ENCODE data around the gene CXADR.
"Not testable (repeated sequence)": the region's sequence is repeated elsewhere in the genome, so short reads cannot be mapped to it uniquely, and the experiment has no call there.

- TF ChIP-seq, protein P1, sequence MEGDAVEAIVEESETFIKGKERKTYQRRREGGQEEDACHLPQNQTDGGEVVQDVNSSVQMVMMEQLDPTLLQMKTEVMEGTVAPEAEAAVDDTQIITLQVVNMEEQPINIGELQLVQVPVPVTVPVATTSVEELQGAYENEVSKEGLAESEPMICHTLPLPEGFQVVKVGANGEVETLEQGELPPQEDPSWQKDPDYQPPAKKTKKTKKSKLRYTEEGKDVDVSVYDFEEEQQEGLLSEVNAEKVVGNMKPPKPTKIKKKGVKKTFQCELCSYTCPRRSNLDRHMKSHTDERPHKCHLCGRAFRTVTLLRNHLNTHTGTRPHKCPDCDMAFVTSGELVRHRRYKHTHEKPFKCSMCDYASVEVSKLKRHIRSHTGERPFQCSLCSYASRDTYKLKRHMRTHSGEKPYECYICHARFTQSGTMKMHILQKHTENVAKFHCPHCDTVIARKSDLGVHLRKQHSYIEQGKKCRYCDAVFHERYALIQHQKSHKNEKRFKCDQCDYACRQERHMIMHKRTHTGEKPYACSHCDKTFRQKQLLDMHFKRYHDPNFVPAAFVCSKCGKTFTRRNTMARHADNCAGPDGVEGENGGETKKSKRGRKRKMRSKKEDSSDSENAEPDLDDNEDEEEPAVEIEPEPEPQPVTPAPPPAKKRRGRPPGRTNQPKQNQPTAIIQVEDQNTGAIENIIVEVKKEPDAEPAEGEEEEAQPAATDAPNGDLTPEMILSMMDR (IDR thresholded peaks at IDR 0.05), result not testable (repeated sequence)
- not testable (repeated sequence) for TF ChIP-seq SIN3A (IDR thresholded peaks at IDR 0.05; ENCODE audit: borderline replicate concordance, insufficient read depth, low read depth, low read length)
Measured at GRCh38 chr21:17517008-17517407, 4.2 kb downstream of the CXADR start.
